ENCODE results near the gene EVI5. TPM values are rescaled to one million over a fixed set of nuclear protein-coding genes. Genes with fewer than 3 reads are reported as not detected.
A peak's percentile ranks its signal among the peaks of the same experiment; 100 is the strongest.

EVI5 gene
- total and polyA plus RNA-seq, 10 of the 15 experiments (the other 5 are each of a cell fraction or from before 2014, with no cell fraction given) = 0.27 to 6.8 (median 1.7) TPM

DNA sequence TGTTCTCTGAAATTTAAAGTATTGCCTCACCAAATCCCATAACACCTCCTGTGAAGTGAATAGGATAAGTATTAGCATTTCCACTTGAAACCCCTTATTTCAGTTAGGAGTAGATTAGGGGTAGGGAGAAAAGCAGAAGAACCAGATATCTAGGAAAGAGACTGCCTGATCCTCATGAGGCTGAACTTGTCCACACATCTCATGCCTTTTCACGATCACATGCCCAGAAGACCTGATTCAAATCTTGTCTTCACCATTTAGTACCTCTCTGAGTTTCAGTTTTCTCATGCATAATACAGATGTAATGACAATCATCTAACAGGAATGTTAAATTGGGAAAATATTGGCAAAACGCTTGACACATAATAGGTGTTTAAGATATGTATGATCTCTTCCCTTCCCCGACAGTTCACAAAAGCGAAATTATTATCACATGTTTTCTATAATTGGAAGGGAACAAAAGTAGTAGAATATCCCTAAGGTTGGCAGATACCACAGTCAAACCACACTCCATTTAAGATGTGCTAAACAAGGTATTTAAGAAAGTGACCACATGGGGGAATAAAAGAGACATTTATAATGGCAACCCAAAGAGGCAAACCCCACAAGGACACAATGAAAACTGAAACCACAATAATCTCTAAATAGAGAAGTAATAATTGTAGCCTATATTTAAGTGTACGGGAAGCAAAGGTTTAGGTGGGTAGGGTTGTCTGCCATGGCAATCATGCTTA lies 323.4 kb downstream of the EVI5 start (continued):
- no peak for TF ChIP-seq EED (IDR thresholded peaks at IDR 0.05; ENCODE audit: low read depth)
- no peak for TF ChIP-seq ZNF274 (IDR thresholded peaks at IDR 0.05; ENCODE audit: insufficient read depth, insufficient read length)
- TF ChIP-seq ETV6 (conservative IDR thresholded peaks at IDR 0.05 in 1 of 2, IDR thresholded peaks at IDR 0.05 in 1 of 2; ENCODE audit: borderline replicate concordance in 1 of 2, low read depth in 1 of 2) = no peak
- TF ChIP-seq, protein P1, sequence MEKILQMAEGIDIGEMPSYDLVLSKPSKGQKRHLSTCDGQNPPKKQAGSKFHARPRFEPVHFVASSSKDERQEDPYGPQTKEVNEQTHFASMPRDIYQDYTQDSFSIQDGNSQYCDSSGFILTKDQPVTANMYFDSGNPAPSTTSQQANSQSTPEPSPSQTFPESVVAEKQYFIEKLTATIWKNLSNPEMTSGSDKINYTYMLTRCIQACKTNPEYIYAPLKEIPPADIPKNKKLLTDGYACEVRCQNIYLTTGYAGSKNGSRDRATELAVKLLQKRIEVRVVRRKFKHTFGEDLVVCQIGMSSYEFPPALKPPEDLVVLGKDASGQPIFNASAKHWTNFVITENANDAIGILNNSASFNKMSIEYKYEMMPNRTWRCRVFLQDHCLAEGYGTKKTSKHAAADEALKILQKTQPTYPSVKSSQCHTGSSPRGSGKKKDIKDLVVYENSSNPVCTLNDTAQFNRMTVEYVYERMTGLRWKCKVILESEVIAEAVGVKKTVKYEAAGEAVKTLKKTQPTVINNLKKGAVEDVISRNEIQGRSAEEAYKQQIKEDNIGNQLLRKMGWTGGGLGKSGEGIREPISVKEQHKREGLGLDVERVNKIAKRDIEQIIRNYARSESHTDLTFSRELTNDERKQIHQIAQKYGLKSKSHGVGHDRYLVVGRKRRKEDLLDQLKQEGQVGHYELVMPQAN (conservative IDR thresholded peaks at IDR 0.05) = no peak
- TF ChIP-seq, protein P2, sequence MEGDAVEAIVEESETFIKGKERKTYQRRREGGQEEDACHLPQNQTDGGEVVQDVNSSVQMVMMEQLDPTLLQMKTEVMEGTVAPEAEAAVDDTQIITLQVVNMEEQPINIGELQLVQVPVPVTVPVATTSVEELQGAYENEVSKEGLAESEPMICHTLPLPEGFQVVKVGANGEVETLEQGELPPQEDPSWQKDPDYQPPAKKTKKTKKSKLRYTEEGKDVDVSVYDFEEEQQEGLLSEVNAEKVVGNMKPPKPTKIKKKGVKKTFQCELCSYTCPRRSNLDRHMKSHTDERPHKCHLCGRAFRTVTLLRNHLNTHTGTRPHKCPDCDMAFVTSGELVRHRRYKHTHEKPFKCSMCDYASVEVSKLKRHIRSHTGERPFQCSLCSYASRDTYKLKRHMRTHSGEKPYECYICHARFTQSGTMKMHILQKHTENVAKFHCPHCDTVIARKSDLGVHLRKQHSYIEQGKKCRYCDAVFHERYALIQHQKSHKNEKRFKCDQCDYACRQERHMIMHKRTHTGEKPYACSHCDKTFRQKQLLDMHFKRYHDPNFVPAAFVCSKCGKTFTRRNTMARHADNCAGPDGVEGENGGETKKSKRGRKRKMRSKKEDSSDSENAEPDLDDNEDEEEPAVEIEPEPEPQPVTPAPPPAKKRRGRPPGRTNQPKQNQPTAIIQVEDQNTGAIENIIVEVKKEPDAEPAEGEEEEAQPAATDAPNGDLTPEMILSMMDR (IDR thresholded peaks at IDR 0.05 in 2 of 3, conservative IDR thresholded peaks at IDR 0.05 in 1 of 3; ENCODE audit: control insufficient read depth in 2 of 3, extremely low read depth in 1 of 3, insufficient read depth in 1 of 3, low read depth in 3 of 3, low read length in 3 of 3) = peak in 2 of 3 experiments; percentile 23 to 41; a peak in 3 of 6 replicates
- no peak for TF ChIP-seq SIX5 (IDR thresholded peaks at IDR 0.05; ENCODE audit: low read depth, low read length, severe bottlenecking)
- no peak for TF ChIP-seq KLF5 (IDR thresholded peaks at IDR 0.05; ENCODE audit: partially characterized antibody)
- TF ChIP-seq, protein P3, sequence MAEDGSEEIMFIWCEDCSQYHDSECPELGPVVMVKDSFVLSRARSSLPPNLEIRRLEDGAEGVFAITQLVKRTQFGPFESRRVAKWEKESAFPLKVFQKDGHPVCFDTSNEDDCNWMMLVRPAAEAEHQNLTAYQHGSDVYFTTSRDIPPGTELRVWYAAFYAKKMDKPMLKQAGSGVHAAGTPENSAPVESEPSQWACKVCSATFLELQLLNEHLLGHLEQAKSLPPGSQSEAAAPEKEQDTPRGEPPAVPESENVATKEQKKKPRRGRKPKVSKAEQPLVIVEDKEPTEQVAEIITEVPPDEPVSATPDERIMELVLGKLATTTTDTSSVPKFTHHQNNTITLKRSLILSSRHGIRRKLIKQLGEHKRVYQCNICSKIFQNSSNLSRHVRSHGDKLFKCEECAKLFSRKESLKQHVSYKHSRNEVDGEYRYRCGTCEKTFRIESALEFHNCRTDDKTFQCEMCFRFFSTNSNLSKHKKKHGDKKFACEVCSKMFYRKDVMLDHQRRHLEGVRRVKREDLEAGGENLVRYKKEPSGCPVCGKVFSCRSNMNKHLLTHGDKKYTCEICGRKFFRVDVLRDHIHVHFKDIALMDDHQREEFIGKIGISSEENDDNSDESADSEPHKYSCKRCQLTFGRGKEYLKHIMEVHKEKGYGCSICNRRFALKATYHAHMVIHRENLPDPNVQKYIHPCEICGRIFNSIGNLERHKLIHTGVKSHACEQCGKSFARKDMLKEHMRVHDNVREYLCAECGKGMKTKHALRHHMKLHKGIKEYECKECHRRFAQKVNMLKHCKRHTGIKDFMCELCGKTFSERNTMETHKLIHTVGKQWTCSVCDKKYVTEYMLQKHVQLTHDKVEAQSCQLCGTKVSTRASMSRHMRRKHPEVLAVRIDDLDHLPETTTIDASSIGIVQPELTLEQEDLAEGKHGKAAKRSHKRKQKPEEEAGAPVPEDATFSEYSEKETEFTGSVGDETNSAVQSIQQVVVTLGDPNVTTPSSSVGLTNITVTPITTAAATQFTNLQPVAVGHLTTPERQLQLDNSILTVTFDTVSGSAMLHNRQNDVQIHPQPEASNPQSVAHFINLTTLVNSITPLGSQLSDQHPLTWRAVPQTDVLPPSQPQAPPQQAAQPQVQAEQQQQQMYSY (CRISPR knock-in tag; IDR thresholded peaks at IDR 0.05) = no peak
- TF ChIP-seq, protein P4, sequence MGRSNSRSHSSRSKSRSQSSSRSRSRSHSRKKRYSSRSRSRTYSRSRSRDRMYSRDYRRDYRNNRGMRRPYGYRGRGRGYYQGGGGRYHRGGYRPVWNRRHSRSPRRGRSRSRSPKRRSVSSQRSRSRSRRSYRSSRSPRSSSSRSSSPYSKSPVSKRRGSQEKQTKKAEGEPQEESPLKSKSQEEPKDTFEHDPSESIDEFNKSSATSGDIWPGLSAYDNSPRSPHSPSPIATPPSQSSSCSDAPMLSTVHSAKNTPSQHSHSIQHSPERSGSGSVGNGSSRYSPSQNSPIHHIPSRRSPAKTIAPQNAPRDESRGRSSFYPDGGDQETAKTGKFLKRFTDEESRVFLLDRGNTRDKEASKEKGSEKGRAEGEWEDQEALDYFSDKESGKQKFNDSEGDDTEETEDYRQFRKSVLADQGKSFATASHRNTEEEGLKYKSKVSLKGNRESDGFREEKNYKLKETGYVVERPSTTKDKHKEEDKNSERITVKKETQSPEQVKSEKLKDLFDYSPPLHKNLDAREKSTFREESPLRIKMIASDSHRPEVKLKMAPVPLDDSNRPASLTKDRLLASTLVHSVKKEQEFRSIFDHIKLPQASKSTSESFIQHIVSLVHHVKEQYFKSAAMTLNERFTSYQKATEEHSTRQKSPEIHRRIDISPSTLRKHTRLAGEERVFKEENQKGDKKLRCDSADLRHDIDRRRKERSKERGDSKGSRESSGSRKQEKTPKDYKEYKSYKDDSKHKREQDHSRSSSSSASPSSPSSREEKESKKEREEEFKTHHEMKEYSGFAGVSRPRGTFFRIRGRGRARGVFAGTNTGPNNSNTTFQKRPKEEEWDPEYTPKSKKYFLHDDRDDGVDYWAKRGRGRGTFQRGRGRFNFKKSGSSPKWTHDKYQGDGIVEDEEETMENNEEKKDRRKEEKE (IDR thresholded peaks at IDR 0.05) = no peak
- TF ChIP-seq CEBPB (IDR thresholded peaks at IDR 0.05; ENCODE audit: borderline replicate concordance in 1 of 2, low read depth in 2 of 2, low read length in 2 of 2) = no peak
- TF ChIP-seq JUND (IDR thresholded peaks at IDR 0.05; ENCODE audit: low read depth, low read length) = no peak
- no peak for TF ChIP-seq POLR2AphosphoS5 (IDR thresholded peaks at IDR 0.05; ENCODE audit: low read length)
- TF ChIP-seq ZZZ3 (IDR thresholded peaks at IDR 0.05; ENCODE audit: control insufficient read depth, insufficient read length, low read depth) = no peak
- TF ChIP-seq CHD2 (IDR thresholded peaks at IDR 0.05; ENCODE audit: borderline replicate concordance, low read depth, low read length) = no peak
- TF ChIP-seq ZNF384 (IDR thresholded peaks at IDR 0.05; ENCODE audit: borderline replicate concordance, low read depth, low read length) = no peak
- TF ChIP-seq BACH1 (IDR thresholded peaks at IDR 0.05; ENCODE audit: borderline replicate concordance) = no peak
- TF ChIP-seq ATF7 (IDR thresholded peaks at IDR 0.05; ENCODE audit: low read depth) = peak; percentile 71
- no peak for TF ChIP-seq HDAC6 (IDR thresholded peaks at IDR 0.05; ENCODE audit: unreplicated experiment)
